GM19035 (cell line): Measurements from ENCODE around the gene TMEM258.

Experiments used
- ATAC-seq: cut with Tn5 transposase; IDR thresholded peaks from one replicate; pipeline ENCODE4 v1.9.1; 2021; ENCODE audit not compliant: unreplicated experiment

The TMEM258 gene

GRCh38 chr11:61797263-61797944 is 5.0 kb upstream of the TMEM258 start:
- no peak for ATAC-seq

DNA sequence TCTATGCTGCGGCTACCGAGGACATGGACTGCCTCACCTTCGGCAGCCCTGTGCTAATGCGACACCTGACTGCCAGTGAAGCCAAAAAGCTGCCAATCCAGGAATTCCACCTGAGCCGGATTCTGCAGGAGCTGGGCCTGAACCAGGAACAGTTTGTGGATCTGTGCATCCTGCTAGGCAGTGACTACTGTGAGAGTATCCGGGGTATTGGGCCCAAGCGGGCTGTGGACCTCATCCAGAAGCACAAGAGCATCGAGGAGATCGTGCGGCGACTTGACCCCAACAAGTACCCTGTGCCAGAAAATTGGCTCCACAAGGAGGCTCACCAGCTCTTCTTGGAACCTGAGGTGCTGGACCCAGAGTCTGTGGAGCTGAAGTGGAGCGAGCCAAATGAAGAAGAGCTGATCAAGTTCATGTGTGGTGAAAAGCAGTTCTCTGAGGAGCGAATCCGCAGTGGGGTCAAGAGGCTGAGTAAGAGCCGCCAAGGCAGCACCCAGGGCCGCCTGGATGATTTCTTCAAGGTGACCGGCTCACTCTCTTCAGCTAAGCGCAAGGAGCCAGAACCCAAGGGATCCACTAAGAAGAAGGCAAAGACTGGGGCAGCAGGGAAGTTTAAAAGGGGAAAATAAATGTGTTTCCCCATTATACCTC is 3.6 kb upstream of the TMEM258 start:
- no peak for ATAC-seq

DNA sequence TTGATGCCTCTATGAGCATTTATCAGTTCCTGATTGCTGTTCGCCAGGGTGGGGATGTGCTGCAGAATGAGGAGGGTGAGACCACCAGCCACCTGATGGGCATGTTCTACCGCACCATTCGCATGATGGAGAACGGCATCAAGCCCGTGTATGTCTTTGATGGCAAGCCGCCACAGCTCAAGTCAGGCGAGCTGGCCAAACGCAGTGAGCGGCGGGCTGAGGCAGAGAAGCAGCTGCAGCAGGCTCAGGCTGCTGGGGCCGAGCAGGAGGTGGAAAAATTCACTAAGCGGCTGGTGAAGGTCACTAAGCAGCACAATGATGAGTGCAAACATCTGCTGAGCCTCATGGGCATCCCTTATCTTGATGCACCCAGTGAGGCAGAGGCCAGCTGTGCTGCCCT is 3.1 kb upstream of the TMEM258 start:
- ATAC-seq: no peak

- no peak for ATAC-seq
Measured at GRCh38 chr11:61794579-61794978, 2.2 kb upstream of the TMEM258 start.

DNA sequence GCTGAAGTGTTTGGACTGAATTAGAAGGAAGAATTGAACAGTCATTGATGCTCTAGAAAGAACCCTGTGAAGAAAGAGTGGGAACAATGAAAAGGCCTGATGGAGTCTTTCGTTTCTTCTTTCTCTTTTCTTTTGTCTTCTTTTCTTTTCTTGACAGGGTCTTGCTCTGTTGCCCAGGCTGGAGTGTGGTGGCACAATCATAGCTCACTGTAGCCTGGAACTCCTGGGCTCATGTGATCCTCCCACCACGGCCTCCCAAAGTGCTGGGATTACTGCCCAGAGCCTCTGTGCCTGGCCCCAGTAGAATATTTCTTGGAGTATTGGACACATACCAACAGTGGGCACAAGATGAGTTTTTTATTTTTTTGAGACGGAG is 1.4 kb upstream of the TMEM258 start:
- ATAC-seq: no peak

DNA sequence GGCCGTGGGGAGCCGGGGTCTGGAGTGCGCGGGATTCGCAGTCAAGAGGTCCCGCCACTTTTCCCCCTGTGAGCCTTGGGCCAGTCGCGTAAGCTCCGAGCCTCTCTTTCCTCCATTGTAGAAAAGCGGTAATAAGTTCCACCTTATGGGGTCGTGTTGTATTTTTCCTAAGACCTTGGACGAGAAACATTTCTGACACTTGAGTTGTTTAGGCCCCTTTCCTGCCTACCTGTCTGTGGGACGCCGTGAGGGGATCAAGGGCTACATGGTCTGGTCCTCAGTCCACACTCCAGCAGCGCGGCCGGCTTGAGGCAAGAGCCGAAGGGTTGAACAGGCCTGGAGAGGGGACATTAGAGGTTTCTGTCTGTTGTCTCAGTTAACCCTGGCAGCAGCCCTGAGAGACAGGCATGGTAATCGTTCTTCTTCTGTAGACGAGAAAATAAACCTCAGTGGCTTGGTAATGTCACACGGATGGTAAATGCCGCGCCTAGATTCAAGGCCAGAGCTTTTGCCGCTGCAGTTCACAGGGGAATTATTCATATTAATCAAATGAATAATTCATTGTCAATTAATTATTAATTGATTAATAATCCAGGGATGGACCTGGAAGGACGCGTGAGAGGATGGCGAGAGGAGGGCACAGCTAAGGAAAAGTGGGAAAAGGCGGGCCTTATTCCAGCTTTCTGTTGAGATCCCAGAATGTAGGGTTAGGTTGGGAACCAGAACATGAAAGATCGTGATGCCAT is 857 bp upstream of the TMEM258 start:
- peak; percentile 3 for ATAC-seq

DNA sequence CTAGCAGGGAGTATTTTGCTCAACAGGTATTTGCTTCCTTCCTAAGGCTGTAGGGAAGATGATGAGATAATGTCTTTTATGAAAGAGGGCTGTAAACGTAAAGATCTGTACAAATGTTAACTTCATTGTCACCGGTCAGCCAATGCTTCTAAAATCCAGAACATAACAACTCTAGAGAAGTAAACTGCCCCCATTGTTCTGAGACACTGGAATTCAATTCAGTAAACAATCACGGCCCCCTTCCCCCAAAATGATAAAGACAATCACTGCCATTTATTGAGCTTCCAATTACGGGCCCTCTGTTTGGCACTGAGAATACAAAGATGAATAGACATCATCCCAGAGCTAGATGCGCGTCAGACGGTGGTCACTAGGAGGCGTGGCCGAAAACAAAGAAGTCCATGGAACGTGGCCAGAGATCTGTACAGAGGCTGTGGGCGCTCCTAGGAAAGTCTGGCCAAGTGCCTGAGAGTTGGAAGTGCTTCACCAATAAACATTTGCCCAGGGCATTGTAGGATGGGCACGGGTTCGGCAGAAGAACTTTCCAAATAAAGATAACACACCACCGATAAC is 576 bp downstream of the TMEM258 start:
- no peak for ATAC-seq

GRCh38 chr11:61787928-61788491 is 4.4 kb downstream of the TMEM258 start:
- ATAC-seq: no peak

- ATAC-seq: no peak
Measured at GRCh38 chr11:61785837-61786402, 6.5 kb downstream of the TMEM258 start.

DNA sequence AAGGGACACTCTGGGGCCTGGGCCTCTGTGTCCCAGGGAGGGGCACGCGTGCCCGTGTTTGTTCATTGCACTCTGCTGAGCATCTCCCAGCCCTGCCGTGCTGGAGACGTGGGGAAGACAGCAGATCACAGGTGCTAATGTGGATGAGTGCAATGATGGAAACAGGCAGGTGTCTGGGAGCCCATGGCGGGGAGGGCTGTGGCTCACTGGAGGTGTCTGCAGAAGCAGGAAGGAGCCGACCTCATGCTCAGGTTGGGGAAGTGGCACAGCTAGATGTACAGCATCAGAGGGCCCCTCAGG is 7.9 kb downstream of the TMEM258 start:
- ATAC-seq: no peak

DNA sequence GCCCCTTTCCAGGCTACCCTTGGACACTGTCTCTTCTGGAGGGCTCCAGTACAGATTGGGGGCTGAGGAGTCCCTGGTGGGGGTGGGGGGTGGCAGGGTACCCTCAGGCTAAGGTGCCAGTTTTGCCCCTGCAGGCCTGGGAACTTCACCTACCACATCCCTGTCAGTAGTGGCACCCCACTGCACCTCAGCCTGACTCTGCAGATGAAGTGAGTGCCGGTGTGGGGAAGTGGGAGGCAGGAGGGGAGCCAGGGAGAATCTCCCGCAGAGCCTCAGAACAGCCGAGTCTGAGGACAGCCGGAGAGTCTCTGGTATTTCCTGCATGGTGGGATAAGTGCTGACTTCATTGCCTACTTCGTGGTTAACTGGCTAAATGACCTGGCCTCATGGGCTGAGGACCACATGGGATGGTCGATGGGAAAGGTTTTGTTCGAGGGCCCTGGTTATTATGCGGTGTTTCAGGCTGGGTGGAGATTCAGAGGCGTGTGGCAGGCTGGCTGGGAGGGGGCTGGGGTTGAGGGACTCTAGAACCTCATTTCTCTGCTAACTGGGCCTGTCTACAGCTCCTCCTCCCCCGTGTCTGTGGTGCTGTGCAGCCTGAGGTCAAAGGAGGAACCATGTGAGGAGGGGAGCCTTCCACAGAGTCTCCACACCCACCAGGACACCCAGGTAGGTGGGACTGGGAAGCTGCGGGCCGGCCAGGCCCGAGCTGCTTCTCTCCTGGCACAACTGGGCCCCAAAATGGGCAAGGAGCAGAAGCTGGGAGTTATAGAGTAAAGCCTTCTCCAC is 8.5 kb downstream of the TMEM258 start:
- no peak for ATAC-seq

DNA sequence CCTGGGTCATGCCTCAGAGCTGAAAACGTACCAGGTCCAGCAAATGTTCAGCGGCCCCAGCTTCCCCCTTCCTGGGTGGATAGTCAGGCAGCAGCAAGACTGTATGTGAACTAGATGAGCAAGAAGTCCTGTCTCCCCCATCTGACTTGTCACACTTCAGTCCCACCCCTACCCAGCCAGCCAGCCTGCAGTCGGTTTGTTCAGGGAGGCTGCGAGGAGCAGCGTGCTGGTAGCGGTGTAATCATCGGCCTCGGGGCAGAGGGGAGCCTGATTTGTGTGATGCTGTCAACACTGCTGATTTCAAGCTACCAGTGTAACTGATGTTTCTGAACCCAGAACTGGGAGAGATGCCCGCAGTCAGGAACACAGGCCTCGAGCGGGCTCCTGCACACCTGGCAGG is 9.6 kb downstream of the TMEM258 start:
- ATAC-seq: no peak

DNA sequence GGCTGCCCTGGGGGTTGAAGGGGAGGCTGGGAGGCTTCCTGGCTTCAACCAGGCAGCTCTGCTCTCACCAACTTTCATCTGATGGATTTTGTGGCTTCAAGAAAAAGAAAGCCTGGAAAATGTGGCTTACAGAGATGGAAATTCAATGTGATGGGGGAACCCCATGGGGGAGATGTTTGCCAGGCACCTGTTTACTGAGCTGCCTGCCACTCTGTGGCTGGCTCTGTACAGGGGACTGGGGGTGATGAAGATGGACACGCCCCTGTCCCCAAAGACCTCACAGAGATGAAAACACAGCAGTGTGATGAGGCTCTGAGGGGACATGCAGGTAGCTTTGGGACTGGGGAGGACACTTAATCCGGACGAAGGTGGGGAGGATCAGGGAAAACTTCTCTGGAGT is 10.1 kb downstream of the TMEM258 start:
- ATAC-seq: no peak

GRCh38 chr11:61781585-61781984 is 10.8 kb downstream of the TMEM258 start:
- no peak for ATAC-seq

GRCh38 chr11:61780581-61781162 is 11.7 kb downstream of the TMEM258 start:
- no peak for ATAC-seq

DNA sequence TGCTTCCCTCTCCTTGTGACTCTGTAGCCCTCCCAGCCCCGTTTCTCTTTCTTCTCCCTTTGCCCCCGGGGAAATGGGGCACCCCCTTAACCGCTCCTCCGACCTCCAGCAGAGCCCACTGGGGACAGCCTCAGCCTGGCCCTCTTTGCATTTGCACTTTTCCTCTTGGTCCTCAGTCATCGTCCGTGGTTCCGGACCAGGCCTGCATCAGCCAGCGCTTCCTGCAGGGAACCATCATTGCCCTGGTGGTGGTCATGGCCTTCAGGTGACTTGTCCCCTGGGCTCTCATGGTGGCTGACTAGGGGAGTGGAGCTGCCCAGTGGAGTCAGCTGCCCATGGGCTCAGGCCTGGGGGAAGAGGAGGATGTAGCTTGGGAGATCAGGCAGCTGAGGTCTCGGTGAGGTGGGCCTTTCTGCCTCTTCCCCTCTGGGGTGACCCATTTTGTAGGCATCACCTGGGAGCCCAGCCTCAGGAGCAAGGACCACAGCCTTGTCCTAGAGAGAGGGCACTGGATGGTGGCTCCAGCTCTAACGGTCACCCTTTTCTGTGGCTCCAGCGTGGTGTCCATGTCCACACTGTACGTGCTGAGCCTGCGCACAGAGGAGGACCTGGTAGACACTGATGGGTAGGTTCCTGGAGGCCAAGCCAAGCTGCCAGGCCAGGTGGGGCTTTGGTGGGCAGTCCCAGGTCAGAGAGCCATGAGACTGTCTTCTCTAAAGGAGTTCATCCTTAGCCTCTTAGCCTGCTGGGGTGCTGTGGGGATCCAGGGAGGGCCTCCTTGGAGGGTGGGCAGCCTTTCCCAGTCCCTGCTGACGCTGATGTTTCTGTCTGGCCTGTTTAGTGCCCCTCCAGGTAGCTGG is 12.5 kb downstream of the TMEM258 start:
- ATAC-seq: no peak

DNA sequence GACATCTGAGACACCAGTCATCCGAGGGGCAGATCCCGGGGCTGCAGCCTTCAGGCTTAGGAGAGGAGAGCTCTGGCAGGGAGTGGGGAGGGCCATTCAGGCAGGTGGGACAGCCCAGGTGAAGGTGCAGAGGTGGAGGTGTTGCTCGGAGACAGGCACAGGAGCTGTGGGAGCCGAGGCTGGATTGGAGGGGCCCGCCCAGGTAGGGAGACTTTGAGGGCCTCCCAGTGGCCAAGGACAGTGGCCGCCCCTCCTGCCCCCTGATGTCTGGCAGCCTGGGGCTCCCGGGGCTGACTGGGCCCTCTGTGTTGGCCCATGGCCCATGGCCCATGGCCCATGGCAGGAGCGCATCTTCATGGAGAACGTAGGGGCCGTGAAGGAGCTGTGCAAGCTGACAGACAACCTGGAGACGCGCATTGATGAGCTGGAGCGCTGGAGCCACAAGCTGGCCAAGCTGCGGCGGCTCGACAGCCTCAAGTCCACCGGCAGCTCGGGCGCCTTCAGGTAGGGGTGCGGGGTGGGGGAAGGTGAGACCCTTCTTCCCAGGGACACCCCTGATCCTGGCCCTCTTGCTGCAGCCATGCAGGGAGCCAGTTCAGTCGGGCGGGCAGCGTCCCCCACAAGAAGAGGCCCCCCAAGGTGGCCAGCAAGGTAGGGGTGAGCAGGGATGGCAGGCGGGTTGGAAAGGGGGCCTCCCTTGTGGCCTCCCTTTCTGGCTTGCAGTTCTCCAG is 13.3 kb downstream of the TMEM258 start:
- ATAC-seq: no peak

GRCh38 chr11:61778357-61778886 is 14.0 kb downstream of the TMEM258 start:
- ATAC-seq: no peak
